ENCODE results near the gene NF2.

NF2 gene

GRCh38 chr22:29630987-29631386 lies 27.6 kb downstream of the NF2 start:
- no peak overlapping the region for H3K9ac ChIP-seq (ENCODE audit: low read length)
- peaks cover 81% of the 10 kb centered on the region for H4K20me1 ChIP-seq (ENCODE audit: insufficient read depth, low read length)
- no peak overlapping the region for H3K4me3 ChIP-seq (ENCODE audit: low read length)
- H3K9me3 ChIP-seq (ENCODE audit: insufficient read depth, low read length), result no peaks in the 10 kb centered on the region
- H3K79me2 ChIP-seq (ENCODE audit: low read length), result peaks cover 78% of the 10 kb centered on the region
- H3K4me1 ChIP-seq (ENCODE audit: low read length), result no peaks in the 10 kb centered on the region
- no peaks in the 10 kb centered on the region for H3K36me3 ChIP-seq (replicated peaks; ENCODE audit: low read depth, low read length)
- no peak for TF ChIP-seq EZH2phosphoT487 (IDR thresholded peaks at IDR 0.05; ENCODE audit: low read depth)
- TF ChIP-seq CTCF (IDR thresholded peaks at IDR 0.05; ENCODE audit: low read depth, low read length), result no peak
- H3K27ac ChIP-seq (ENCODE audit: low read length), result no peak overlapping the region
- H3K27me3 ChIP-seq (ENCODE audit: low read depth, low read length), result no peaks in the 10 kb centered on the region
- no peak overlapping the region for H2AFZ ChIP-seq (ENCODE audit: low read depth, low read length)
- H3K4me2 ChIP-seq (ENCODE audit: low read length), result no peak overlapping the region

GRCh38 chr22:29631725-29632124 lies 28.3 kb downstream of the NF2 start:
- H3K4me3 ChIP-seq (ENCODE audit: low read length), result no peak overlapping the region
- H3K9ac ChIP-seq (ENCODE audit: low read length), result no peak overlapping the region
- no peaks in the 10 kb centered on the region for H3K36me3 ChIP-seq (replicated peaks; ENCODE audit: low read depth, low read length)
- H4K20me1 ChIP-seq (ENCODE audit: insufficient read depth, low read length), result peaks cover 81% of the 10 kb centered on the region
- no peaks in the 10 kb centered on the region for H3K27me3 ChIP-seq (ENCODE audit: low read depth, low read length)
- H3K4me2 ChIP-seq (ENCODE audit: low read length), result no peak overlapping the region
- H3K4me1 ChIP-seq (ENCODE audit: low read length), result no peaks in the 10 kb centered on the region
- H3K27ac ChIP-seq (ENCODE audit: low read length), result no peak overlapping the region
- no peaks in the 10 kb centered on the region for H3K9me3 ChIP-seq (ENCODE audit: insufficient read depth, low read length)
- H2AFZ ChIP-seq (ENCODE audit: low read depth, low read length), result no peak overlapping the region
- TF ChIP-seq EZH2phosphoT487 (IDR thresholded peaks at IDR 0.05; ENCODE audit: low read depth) (no peak), CTCF (IDR thresholded peaks at IDR 0.05; ENCODE audit: low read depth, low read length) (no peak)
- peaks cover 76% of the 10 kb centered on the region for H3K79me2 ChIP-seq (ENCODE audit: low read length)

- Histone ChIP-seq H3K4me2 (ENCODE audit: low read length) (no peak overlapping the region), H3K9me3 (ENCODE audit: insufficient read depth, low read length) (no peaks in the 10 kb centered on the region), H3K27ac (ENCODE audit: low read length) (no peak overlapping the region), H2AFZ (ENCODE audit: low read depth, low read length) (no peak overlapping the region), H3K36me3 (replicated peaks; ENCODE audit: low read depth, low read length) (peaks cover 6% of the 10 kb centered on the region), H3K4me3 (ENCODE audit: low read length) (no peak overlapping the region), H3K27me3 (ENCODE audit: low read depth, low read length) (no peaks in the 10 kb centered on the region), H3K4me1 (ENCODE audit: low read length) (no peaks in the 10 kb centered on the region), H3K79me2 (ENCODE audit: low read length) (peaks cover 69% of the 10 kb centered on the region), H4K20me1 (ENCODE audit: insufficient read depth, low read length) (peaks cover 75% of the 10 kb centered on the region), H3K9ac (ENCODE audit: low read length) (no peak overlapping the region)
- TF ChIP-seq CTCF (IDR thresholded peaks at IDR 0.05; ENCODE audit: low read depth, low read length) (no peak), EZH2phosphoT487 (IDR thresholded peaks at IDR 0.05; ENCODE audit: low read depth) (no peak)
Observed at GRCh38 chr22:29632672-29633071, 29.2 kb downstream of the NF2 start.

GRCh38 chr22:29633514-29634312 lies 30.3 kb downstream of the NF2 start:
- H3K27ac ChIP-seq (ENCODE audit: low read length), result no peak overlapping the region
- no peaks in the 10 kb centered on the region for H3K4me1 ChIP-seq (ENCODE audit: low read length)
- no peak overlapping the region for H3K4me2 ChIP-seq (ENCODE audit: low read length)
- H2AFZ ChIP-seq (ENCODE audit: low read depth, low read length), result no peak overlapping the region
- no peak overlapping the region for H3K9ac ChIP-seq (ENCODE audit: low read length)
- peaks cover 64% of the 10 kb centered on the region for H3K79me2 ChIP-seq (ENCODE audit: low read length)
- H3K4me3 ChIP-seq (ENCODE audit: low read length), result no peak overlapping the region
- TF ChIP-seq CTCF (IDR thresholded peaks at IDR 0.05; ENCODE audit: low read depth, low read length) (no peak), EZH2phosphoT487 (IDR thresholded peaks at IDR 0.05; ENCODE audit: low read depth) (no peak)
- no peaks in the 10 kb centered on the region for H3K9me3 ChIP-seq (ENCODE audit: insufficient read depth, low read length)
- peaks cover 13% of the 10 kb centered on the region for H3K36me3 ChIP-seq (replicated peaks; ENCODE audit: low read depth, low read length)
- H4K20me1 ChIP-seq (ENCODE audit: insufficient read depth, low read length), result peaks cover 71% of the 10 kb centered on the region
- H3K27me3 ChIP-seq (ENCODE audit: low read depth, low read length), result no peaks in the 10 kb centered on the region

All from OCI-LY3 (cell line).